SKM-1 (cell line): Measurements from ENCODE around the gene TRIM2.
A peak's percentile ranks its signal among the peaks of the same experiment; 100 is the strongest.

Source experiments
- DNase-seq: peaks from one replicate; lab custom pipeline; 2025; ENCODE audit not compliant: unreplicated experiment; lab: John Stamatoyannopoulos, UW

Gene TRIM2

DNA sequence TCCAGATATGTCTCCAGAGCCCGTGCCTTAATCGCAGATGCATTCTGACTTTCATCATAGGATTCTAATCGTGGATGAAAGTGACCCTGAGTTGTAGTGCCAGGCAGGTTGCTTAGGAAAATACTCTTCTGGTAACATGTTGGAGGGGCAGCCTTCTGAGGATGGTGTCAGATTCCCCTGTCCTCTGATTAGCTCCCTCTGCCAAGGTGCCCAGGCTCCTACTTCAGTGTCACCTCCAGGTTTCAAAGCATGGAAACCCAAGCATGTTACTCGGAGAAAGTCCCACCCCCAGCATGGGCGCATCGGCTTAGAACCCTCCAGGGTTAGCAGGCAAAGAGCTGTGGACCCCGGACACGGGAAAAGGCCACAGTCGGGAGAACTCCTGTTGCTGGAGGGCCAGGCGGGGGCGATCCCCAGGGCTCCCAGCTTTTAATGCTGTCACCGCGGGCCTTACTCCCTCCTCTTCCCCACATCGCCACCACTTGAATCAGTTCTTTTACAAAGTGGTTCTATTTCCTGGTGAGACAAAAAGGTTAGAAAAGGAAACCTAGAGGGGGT, 44.5 kb downstream of the TRIM2 start:
- DNase-seq = no peak

DNA sequence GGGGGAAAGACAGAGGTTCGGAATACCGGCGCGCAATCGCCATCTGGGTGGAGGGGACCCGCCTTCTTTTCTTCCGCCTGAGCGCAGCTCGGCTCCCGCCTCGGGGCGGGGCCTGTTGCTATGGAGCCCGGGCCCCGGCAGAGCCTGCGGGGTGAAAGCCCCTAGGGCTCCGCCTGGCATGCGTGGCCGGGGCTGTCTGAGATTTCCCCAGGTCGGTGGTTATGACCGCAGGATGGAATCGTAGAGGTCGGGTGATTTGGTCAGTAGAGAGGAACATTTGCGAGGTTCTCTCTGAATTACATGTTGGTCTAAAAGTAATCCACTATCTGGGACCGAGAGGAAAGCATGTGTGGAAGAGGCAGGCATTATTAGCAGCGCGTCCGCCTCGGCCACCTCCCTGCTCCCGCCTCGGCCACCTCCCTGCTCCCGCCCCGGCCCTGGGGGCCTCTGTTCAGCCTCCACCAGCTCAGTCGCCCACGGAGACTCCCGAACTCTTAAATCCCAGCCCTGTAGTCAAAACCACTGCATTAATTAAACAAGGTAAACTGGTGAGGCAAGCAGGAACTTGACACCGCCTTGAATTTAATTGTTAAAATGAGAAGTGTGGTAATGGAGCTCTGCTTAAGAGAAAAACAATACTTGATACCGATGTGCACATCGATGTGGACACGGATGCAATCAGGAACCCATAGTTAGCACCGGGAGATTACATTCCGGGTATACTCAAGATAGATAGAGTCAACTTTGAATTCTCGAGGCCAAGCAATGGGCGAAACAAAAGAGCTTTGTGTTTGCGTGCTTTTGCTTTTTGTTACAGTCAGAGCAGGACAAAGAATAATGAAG, 45.2 kb downstream of the TRIM2 start:
- peak; percentile 18 for DNase-seq

DNA sequence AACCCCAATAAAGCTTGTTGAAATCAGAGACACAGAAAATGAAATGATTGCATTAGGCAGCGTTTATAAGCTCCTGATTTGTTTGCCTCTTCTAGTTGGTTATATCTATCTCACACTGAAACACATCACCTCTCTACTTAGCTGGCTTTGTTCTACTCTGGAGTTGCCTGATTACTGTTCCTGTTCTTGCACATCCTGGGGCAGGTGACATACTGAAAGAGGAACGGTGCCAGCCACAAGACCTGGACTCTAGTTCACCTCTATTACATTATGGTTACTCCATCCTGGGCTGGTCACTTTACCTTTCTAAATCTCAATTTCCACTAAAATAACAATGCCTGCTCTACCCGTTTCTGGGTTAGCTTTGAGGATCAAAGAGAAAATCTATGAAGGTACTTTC, 47.9 kb downstream of the TRIM2 start:
- no peak for DNase-seq

GRCh38 chr4:153255233-153255632, 51.0 kb downstream of the TRIM2 start:
- DNase-seq = no peak

DNA sequence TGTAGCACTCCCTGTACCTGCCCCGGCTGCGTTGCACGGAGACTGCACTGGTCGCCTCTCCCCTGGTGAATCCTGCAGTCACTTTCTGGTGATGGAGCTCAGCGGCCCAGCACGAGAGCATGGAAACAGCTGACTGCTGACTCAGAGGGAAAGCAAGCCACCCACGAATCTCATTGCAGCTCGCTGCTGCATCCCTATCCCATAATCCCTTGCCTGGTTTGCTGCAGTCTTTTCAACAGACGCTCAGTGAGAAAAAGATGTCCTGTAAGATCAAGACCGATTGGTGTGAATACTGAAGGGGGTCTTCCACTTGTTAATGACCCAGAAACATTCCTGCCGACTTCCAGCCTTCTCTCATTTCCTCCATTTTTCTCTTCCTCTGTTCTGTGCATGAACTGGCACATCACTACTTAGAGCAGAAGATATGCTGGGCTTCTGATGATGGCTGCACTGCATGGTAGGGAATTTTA, 52.9 kb downstream of the TRIM2 start:
- no peak for DNase-seq

DNA sequence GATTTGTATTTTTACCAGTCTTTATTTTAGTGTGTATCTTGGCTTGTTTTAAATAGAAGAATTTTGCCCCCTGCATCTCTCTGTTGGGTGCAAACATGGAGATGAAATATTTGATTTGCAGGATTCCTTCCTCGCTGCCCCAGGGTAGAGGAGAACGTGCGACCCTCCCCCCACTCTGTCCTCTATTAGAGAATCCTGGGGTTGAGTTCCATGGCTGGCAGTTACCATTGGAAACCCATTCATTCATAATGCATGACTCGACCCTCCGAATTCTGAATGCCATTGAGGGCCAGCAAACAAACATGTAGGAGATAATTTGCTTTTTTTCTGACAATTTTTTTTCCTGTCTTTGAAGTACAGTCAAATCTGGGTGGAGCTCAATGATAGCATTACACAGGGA, 53.7 kb downstream of the TRIM2 start:
- no peak for DNase-seq

DNA sequence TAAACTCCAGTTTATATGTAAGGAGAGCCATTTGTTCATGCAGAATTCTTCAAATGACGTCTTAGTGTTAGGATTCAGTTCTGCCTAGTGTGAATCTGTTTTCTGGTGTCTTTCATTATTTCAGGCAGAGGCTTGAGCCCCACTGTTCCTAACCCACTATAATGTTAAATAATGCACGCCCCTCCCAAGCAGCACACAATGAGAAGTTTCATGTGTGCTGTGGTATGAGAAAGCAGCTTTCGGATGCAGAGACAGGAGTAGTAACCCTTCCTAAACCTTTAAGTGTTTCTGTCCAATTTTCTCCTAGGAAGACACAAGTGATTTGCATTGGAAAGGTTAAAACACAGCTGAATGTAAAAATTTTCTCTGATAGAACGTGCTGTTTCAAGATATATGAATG, 54.5 kb downstream of the TRIM2 start:
- DNase-seq = no peak

- no peak for DNase-seq
Observed at GRCh38 chr4:153259661-153260060, 55.4 kb downstream of the TRIM2 start.

DNA sequence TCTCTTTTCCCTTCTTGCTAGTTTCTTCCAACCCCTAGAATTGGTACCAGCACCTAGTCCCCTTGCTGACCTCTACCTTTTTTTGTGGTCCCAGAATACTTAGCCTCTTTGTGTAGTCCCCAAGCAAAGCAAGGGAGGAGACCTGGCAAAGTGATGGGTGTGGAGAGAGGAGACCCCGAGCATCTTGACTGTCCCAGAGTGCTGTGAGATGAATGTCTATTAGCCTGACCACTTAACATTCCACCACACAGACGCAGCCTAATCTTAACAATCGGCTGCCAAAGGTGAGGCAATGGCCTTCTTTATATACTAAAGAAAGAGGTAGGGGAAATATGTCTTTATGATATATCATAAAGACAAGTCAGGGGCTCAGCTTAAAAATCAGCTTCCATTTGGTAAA, 55.9 kb downstream of the TRIM2 start:
- no peak for DNase-seq

DNA sequence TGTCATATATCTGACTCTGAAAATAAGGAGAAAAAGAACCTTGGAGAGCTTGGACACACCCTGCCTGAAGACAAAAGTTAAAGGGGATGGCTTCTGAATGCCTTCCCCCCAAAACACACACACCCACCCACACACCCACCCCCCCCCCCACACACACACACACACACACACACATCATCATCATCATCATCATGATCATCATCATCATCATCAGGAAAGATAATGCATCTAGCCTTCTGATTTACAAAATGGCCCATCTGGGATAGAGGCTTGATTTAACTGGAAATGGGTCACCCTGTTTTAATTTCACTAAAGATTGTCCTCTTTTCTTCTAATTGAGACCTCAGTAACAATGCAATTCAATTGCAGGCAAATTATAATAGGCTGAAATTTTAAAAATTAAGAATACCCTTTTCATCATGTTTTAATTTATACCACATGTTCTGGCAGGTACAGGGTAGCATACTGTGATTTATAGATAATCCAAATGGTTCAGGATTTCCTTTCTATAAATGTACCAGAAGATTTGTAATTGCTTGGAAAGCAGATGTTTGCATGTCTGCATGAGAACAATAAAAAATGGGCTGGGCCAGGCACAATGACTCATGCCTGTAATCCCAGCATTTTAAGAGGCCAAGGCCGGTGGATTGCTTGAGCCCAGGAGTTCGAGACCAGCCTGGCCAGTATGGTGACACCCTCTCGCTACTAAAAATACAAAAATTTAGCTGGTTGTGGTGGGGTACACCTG, 56.5 kb downstream of the TRIM2 start:
- no peak for DNase-seq

DNA sequence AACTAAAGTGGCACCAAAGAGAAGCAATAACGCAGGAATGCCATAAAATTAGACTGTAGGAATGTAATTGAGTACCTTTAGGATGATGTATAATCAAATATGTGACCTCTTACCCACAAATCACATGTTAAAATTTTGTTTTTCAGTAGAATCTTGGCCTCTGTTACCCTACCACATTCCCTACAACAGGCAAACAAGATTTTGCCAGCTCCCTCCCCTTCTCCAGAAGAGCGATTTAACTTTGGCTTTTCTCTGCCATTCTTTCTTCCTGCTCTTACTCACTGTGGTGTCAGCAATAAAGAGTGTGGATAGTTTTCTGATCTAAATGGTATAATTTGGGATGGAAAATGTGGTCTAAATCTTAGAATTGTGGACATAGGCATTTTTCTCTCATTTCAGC, 57.2 kb downstream of the TRIM2 start:
- DNase-seq = no peak

DNA sequence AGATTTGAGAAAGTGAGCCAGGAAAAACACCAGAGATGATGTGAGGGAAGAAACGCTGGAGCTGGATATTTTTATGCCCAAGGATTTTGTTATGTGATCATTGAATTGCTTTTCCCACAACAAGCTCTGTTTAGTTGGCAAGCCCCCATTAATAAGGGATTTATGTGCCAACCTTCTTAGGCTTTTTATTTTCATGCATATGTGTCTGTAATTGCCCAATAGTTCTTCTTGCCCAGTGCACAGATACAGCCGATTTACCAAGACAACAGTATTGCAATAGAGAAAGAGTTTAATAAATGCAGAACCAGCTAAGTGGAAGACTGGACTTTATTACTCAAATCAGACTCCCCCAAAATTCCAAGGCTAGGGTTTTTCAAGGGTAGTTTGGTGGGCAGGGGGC, 57.7 kb downstream of the TRIM2 start:
- DNase-seq = no peak

- DNase-seq = no peak
Observed at GRCh38 chr4:153265306-153266047, 61.2 kb downstream of the TRIM2 start.

- DNase-seq = no peak
Observed at GRCh38 chr4:153266988-153267387, 62.7 kb downstream of the TRIM2 start.

GRCh38 chr4:153267890-153268289, 63.6 kb downstream of the TRIM2 start:
- no peak for DNase-seq

DNA sequence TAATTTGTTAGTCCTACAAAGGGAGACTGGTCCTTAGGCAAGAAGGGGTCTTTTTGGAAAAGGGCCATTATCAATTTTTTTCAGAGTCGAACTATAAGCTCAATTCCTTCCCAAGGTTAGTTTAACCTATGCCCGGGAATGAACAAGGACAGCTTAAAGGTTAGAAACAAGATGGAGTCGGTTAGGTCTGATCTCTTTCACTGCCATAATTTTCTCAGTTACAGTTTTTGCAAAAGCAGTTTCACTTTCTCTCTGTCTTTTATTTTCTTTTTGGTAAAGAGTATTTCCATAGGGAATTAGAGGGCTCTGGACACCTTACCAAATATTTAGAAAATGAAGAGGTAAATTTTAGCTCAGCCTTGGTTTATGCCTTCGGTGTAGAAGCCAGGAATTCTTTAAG, 64.1 kb downstream of the TRIM2 start:
- no peak for DNase-seq

GRCh38 chr4:153269218-153269990, 65.2 kb downstream of the TRIM2 start:
- no peak for DNase-seq

GRCh38 chr4:153270361-153270760, 66.1 kb downstream of the TRIM2 start:
- DNase-seq = no peak

DNA sequence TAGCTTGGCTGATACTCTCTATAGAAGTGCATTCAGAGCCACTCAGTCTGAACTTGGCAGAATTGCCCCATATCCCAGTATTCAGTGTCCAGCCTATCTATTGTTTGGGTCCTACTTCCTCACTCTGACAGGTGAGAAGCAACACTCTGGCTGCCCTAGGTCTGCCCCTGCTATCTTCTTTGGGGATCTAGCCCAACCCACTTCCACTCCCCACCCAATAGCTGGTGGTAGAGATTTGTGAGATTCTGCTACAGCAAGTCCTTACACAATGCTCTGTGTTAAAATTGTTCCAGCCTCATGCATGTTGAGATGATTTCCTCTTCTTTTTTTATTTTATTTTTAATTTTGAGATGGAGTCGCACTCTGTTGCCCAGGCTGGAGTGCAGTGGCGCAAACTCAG, 67.6 kb downstream of the TRIM2 start:
- no peak for DNase-seq

DNA sequence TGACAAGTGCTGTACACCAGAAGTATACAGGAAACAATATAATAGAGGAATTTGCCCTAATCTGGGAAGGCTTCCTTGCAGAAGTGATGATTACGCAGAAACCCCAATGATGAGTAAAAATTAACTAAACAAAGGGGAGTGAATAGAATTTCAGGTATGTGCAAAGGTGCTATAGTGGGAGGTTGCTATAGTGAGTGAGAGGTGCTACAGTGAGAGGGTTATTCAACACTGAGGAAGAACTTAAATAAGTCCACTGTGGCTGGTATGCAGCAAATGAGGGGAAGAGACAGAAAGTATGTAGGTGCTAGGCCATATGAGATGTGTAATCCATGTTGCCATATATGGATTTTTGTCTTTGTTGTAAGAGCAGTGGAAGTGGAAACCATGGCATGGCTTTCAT, 69.5 kb downstream of the TRIM2 start:
- no peak for DNase-seq

GRCh38 chr4:153274967-153275366, 70.7 kb downstream of the TRIM2 start:
- no peak for DNase-seq
